Measurements from ENCODE around the gene CCDC107.

CCDC107 gene

DNA sequence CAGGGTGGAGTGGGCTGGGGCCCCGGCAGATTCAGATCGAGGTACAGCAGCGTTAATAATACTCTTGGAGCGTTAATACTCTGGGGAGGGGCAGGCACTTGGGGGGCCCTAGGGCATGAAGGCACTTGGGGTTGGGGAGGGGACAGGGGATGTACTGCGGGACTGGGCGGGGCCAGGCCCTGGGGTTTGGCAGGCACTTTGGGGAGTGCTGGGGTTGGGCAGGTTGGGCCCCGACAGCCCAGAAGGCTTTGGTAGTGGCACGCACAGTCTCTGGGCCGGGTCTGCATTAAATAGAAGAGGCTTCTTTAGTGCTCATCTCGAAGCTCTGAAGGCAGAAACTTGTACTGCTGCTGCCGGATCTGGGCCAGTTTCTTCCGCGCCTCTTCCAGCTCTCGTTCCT is 39.4 kb downstream of the CCDC107 start (continued):
- TF ChIP-seq PRDM2 (tag by site-specific recombination; IDR thresholded peaks at IDR 0.05; ENCODE audit: borderline replicate concordance), result no peak

GRCh38 chr9:35698231-35698630 is 40.1 kb downstream of the CCDC107 start:
- Histone ChIP-seq H3K4me3 (ENCODE audit: low read depth, low read length) (no peak overlapping the region), H3K27ac (ENCODE audit: extremely low read depth, low read depth, low read length) (no peak overlapping the region), H3K4me1 (ENCODE audit: control insufficient read depth, insufficient read depth, low read length) (no peaks in the 10 kb centered on the region), H3K36me3 (ENCODE audit: control insufficient read depth in 2 of 2, insufficient read depth in 1 of 2, low read length in 2 of 2) (peaks cover 27 to 76% of the 10 kb centered on the region in 2 experiments; a peak in 2 of 3 replicates), H3K9me3 (ENCODE audit: control insufficient read depth, insufficient read depth, low read depth, low read length) (no peaks in the 10 kb centered on the region)
- POLR2A ChIA-PET, result no interaction called here
- CTCF ChIA-PET, result interaction anchor here (1.1 to 9.0 kb wide), 6 partner anchors 12 to 137 kb away, joined by 3 to 157 read pairs (median 38); partner anchors contain the start of genes ARHGEF39, CCDC107, CREB3 and RMRP
- no peak for TF ChIP-seq GLI2 (tag by site-specific recombination; IDR thresholded peaks at IDR 0.05; ENCODE audit: borderline replicate concordance, low read depth)
- no peak for TF ChIP-seq ZNF366 (tag by site-specific recombination; conservative IDR thresholded peaks at IDR 0.05)
- TF ChIP-seq, protein P1, sequence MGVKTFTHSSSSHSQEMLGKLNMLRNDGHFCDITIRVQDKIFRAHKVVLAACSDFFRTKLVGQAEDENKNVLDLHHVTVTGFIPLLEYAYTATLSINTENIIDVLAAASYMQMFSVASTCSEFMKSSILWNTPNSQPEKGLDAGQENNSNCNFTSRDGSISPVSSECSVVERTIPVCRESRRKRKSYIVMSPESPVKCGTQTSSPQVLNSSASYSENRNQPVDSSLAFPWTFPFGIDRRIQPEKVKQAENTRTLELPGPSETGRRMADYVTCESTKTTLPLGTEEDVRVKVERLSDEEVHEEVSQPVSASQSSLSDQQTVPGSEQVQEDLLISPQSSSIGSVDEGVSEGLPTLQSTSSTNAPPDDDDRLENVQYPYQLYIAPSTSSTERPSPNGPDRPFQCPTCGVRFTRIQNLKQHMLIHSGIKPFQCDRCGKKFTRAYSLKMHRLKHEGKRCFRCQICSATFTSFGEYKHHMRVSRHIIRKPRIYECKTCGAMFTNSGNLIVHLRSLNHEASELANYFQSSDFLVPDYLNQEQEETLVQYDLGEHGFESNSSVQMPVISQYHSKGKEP (tag by site-specific recombination; IDR thresholded peaks at IDR 0.05), result no peak
- TF ChIP-seq ZNF266 (tag by site-specific recombination; IDR thresholded peaks at IDR 0.05; ENCODE audit: low read depth), result no peak
- no peak for TF ChIP-seq ZNF521 (tag by site-specific recombination; IDR thresholded peaks at IDR 0.05)

GRCh38 chr9:35700031-35700430 is 41.9 kb downstream of the CCDC107 start:
- no peak overlapping the region for H3K27ac ChIP-seq (ENCODE audit: extremely low read depth, low read depth, low read length)
- peaks cover 27 to 94% of the 10 kb centered on the region in 2 experiments for H3K36me3 ChIP-seq (ENCODE audit: control insufficient read depth in 2 of 2, insufficient read depth in 1 of 2, low read length in 2 of 2)
- H3K9me3 ChIP-seq (ENCODE audit: control insufficient read depth, insufficient read depth, low read depth, low read length), result no peaks in the 10 kb centered on the region
- H3K4me1 ChIP-seq (ENCODE audit: control insufficient read depth, insufficient read depth, low read length), result no peaks in the 10 kb centered on the region
- no peak for TF ChIP-seq ZNF549 (tag by site-specific recombination; IDR thresholded peaks at IDR 0.05)
- no peak for TF ChIP-seq ZNF19 (tag by site-specific recombination; IDR thresholded peaks at IDR 0.05; ENCODE audit: low read depth)
- TF ChIP-seq ZNF658 (tag by site-specific recombination; IDR thresholded peaks at IDR 0.05), result no peak
- TF ChIP-seq KLF1 (tag by site-specific recombination; IDR thresholded peaks at IDR 0.05), result no peak
- TF ChIP-seq GLIS1 (tag by site-specific recombination; IDR thresholded peaks at IDR 0.05), result no peak
- no peak for TF ChIP-seq ZNF354C (tag by site-specific recombination; IDR thresholded peaks at IDR 0.05; ENCODE audit: borderline replicate concordance, low read depth)
- no peak for TF ChIP-seq BCL11B (tag by site-specific recombination; IDR thresholded peaks at IDR 0.05; ENCODE audit: low read depth)
- no peak for TF ChIP-seq ZNF843 (tag by site-specific recombination; IDR thresholded peaks at IDR 0.05)
- ChIA-PET POLR2A (interaction anchor here (1.3 kb wide), 1 partner anchor 32 kb away, joined by 3 read pairs; the partner anchor contains the start of genes CREB3 and TLN1), CTCF (interaction anchor here (0.7 to 1.2 kb wide), 3 partner anchors 9 to 53 kb away, joined by 3 to 4 read pairs (median 3); no protein-coding TSS in a partner anchor)
- no peak overlapping the region for H3K4me3 ChIP-seq (ENCODE audit: low read depth, low read length)

Measured in HEK293 (cell line).